Keratinocyte (primary cell): ENCODE measurements around the gene SNAPC4. TPM values are rescaled to one million over a fixed set of nuclear protein-coding genes. Genes with fewer than 3 reads are reported as not detected.
"Not testable (repeated sequence)": the region's sequence is repeated elsewhere in the genome, so short reads cannot be mapped to it uniquely, and the experiment has no call there.

Experiments used
- DNase-seq: peaks from one replicate; pipeline ENCODE4 v3.0.0-alpha.2; 2011; ENCODE audit warnings: low read depth, missing footprints, low spot score
- FAIRE-seq: peaks from 2 replicates; lab custom pipeline; 2011; peaks lifted over from hg19 to GRCh38; lab: Jason Lieb, UNC
- H2AFZ ChIP-seq: 2 replicates; pipeline ENCODE4 v1.6.0; 2012; ENCODE audit warnings: low read length, control low read depth, inconsistent platforms; ENCODE audit not compliant: control insufficient read depth
- H3K27ac ChIP-seq: 2 replicates; pipeline ENCODE4 v1.5.1; 2011; ENCODE audit warnings: low read length; ENCODE audit not compliant: control insufficient read depth, insufficient read depth
- H3K27me3 ChIP-seq: 3 replicates; pipeline ENCODE4 v1.6.0; 2011; ENCODE audit warnings: low read length; ENCODE audit not compliant: control insufficient read depth, insufficient read depth; ENCODE audit errors: extremely low read depth
- H3K36me3 ChIP-seq, 2 experiments: 2 replicates in 1 of 2; 3 replicates in 1 of 2; pipeline ENCODE4 v1.5.1; 2011; ENCODE audit warnings: low read length in 2 of 2, mild to moderate bottlenecking in 1 of 2; ENCODE audit not compliant: control insufficient read depth in 2 of 2, insufficient read depth in 2 of 2; ENCODE audit errors: extremely low read depth in 1 of 2
- H3K4me1 ChIP-seq: 3 replicates; pipeline ENCODE4 v1.5.1; 2011; ENCODE audit warnings: low read length; ENCODE audit not compliant: control insufficient read depth, insufficient read depth; ENCODE audit errors: extremely low read depth
- H3K4me2 ChIP-seq: 3 replicates; pipeline ENCODE4 v1.6.0; 2011; ENCODE audit warnings: low read depth, low read length; ENCODE audit not compliant: control insufficient read depth, insufficient read depth; ENCODE audit errors: extremely low read depth
- H3K4me3 ChIP-seq, 3 experiments: fragments of 200-600 bp in 1 of 3; sonication (generic) in 1 of 3; 2 replicates in 2 of 3; 3 replicates in 1 of 3; pipeline ENCODE4 v1.5.1; 2011 to 2016; ENCODE audit warnings: low read length in 3 of 3, mild to moderate bottlenecking in 3 of 3, control low read depth in 2 of 3, inconsistent platforms in 1 of 3, low read depth in 1 of 3, mixed read lengths in 1 of 3, mixed run types in 1 of 3, moderate library complexity in 1 of 3; ENCODE audit not compliant: control insufficient read depth in 2 of 3, insufficient read depth in 2 of 3; ENCODE audit errors: extremely low read depth in 1 of 3
- H3K79me2 ChIP-seq: 2 replicates; pipeline ENCODE4 v1.6.0; 2012; ENCODE audit warnings: low read length; ENCODE audit not compliant: control insufficient read depth, insufficient read depth
- H3K9ac ChIP-seq: 3 replicates; pipeline ENCODE4 v1.6.0; 2011; ENCODE audit warnings: low read length; ENCODE audit not compliant: control insufficient read depth, insufficient read depth; ENCODE audit errors: extremely low read depth
- H3K9me1 ChIP-seq: 3 replicates; pipeline ENCODE4 v1.6.0; 2011; ENCODE audit warnings: low read length; ENCODE audit not compliant: control insufficient read depth, insufficient read depth; ENCODE audit errors: extremely low read depth
- H3K9me3 ChIP-seq: 2 replicates; pipeline ENCODE4 v1.5.1; 2012; ENCODE audit warnings: low read depth, low read length; ENCODE audit not compliant: control insufficient read depth
- H4K20me1 ChIP-seq: 3 replicates; pipeline ENCODE4 v1.6.0; 2011; ENCODE audit warnings: low read length; ENCODE audit not compliant: control insufficient read depth, insufficient read depth; ENCODE audit errors: extremely low read depth
- EZH2 ChIP-seq: IDR thresholded peaks from one replicate; pipeline ENCODE4 v1.6.1; 2012; ENCODE audit warnings: inconsistent platforms, mild to moderate bottlenecking, low read length, moderate library complexity
- dilution Hi-C: fragments of 300-500 bp; cut with MboI; formaldehyde crosslinking; loops from one replicate; pipeline ENCODE4 v1.7.0; 2020; ENCODE audit warnings: low sequenced_read_pairs; ENCODE audit not compliant: extremely low pct_ligation_motif_present
- polyA plus RNA-seq, 5 experiments: library from polyadenylated mRNA; depleted of rRNA in 3 of 5; stranded (reverse) in 3 of 5; stranded (forward) in 1 of 5; unstranded in 1 of 5; fragments of >200 nt; gene quantifications; 1 replicate in 1 of 5; 2 replicates in 3 of 5; 3 replicates in 1 of 5; pipeline versions ENCODE4 v1.2.1 to v1.2.3, GENCODE V29; 2011 to 2012; ENCODE audit warnings: missing spikeins in 2 of 5, low read depth in 1 of 5, low replicate concordance in 1 of 5
- TF ChIP-seq, protein P1 (sequence below), 3 experiments: IDR thresholded peaks in 1 of 3; conservative IDR thresholded peaks in 1 of 3; optimal IDR thresholded peaks in 1 of 3; 2 replicates in 2 of 3; 3 replicates in 1 of 3; pipeline versions ENCODE3 to v1.5.1; 2011; ENCODE audit warnings: low read length in 3 of 3, mild to moderate bottlenecking in 3 of 3, moderate library complexity in 2 of 3, control low read depth in 1 of 3, inconsistent platforms in 1 of 3; ENCODE audit not compliant: insufficient read depth in 2 of 3; ENCODE audit errors: extremely low read depth in 1 of 3

Gene SNAPC4
- polyA plus RNA-seq, 1 donor (not counting 4 experiments of a cell fraction or from before 2014, with no cell fraction given) = 3.6 TPM

DNA sequence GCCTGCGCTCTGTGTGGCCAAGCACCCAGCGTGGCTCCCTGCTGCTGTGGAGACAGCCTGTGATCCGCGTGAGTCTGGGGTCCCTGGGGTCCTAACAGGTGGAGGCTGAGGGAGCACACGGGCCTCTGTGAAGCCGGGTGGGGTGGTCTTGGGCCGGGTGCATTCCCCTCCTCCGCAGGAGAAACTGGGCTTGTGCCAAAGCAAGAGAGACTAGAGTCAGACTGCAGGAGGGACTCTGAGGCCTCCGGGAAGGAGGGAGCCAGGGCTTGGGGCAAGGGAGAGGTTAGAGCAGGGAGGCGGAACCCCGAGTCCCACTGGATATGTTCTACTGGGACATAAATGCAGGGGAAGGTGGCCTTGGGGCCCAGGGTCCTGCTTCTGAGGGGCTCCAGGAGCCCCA lies 46.9 kb downstream of the SNAPC4 start:
- no peak overlapping the region for H3K27ac ChIP-seq
- H3K4me1 ChIP-seq = peaks cover 3% of the 10 kb centered on the region
- H3K9me1 ChIP-seq = no peaks in the 10 kb centered on the region
- no peaks in the 10 kb centered on the region for H3K36me3 ChIP-seq
- no peaks in the 10 kb centered on the region for H3K79me2 ChIP-seq
- H2AFZ ChIP-seq = no peak overlapping the region
- no peak for FAIRE-seq
- TF ChIP-seq, protein P1, sequence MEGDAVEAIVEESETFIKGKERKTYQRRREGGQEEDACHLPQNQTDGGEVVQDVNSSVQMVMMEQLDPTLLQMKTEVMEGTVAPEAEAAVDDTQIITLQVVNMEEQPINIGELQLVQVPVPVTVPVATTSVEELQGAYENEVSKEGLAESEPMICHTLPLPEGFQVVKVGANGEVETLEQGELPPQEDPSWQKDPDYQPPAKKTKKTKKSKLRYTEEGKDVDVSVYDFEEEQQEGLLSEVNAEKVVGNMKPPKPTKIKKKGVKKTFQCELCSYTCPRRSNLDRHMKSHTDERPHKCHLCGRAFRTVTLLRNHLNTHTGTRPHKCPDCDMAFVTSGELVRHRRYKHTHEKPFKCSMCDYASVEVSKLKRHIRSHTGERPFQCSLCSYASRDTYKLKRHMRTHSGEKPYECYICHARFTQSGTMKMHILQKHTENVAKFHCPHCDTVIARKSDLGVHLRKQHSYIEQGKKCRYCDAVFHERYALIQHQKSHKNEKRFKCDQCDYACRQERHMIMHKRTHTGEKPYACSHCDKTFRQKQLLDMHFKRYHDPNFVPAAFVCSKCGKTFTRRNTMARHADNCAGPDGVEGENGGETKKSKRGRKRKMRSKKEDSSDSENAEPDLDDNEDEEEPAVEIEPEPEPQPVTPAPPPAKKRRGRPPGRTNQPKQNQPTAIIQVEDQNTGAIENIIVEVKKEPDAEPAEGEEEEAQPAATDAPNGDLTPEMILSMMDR (optimal IDR thresholded peaks at IDR 0.05 in 1 of 3, IDR thresholded peaks at IDR 0.05 in 1 of 3, conservative IDR thresholded peaks at IDR 0.05 in 1 of 3; ENCODE audit: extremely low read depth in 1 of 3, insufficient read depth in 2 of 3, low read length in 3 of 3) = no peak
- TF ChIP-seq EZH2 = no peak
- no peaks in the 10 kb centered on the region for H3K27me3 ChIP-seq
- no peaks in the 10 kb centered on the region for H3K9me3 ChIP-seq
- no peak overlapping the region for H3K4me2 ChIP-seq
- H4K20me1 ChIP-seq = no peaks in the 10 kb centered on the region
- no peak overlapping the region for H3K4me3 ChIP-seq
- H3K9ac ChIP-seq = no peak overlapping the region
- dilution Hi-C loops = no loop called here
- no peak for DNase-seq

DNA sequence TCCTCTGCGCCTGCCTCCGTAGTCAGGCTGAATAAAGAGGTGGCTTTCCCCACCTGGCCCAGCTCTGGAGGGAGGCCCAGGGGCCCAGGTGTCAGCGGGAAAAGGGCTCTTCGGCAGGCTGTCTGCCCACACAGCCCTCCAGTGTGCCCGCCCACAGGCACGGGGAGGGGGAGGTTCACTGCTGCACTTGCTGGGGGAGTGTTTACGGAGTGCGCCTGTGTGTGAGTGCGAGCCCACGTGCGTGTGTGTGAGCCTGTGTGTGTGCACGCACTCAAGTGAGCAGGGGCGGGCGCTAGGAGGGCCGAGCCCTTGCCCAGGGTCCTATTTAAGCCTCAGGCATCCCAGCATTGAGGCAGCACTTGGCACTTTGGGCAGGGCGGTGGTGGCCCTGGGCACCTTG lies 47.3 kb downstream of the SNAPC4 start:
- dilution Hi-C loops = no loop called here
- H3K4me2 ChIP-seq = no peak overlapping the region
- FAIRE-seq (no peak), DNase-seq (no peak)
- no peaks in the 10 kb centered on the region for H3K36me3 ChIP-seq
- H3K79me2 ChIP-seq = no peaks in the 10 kb centered on the region
- no peak overlapping the region for H3K27ac ChIP-seq
- H3K9ac ChIP-seq = no peak overlapping the region
- no peak overlapping the region for H2AFZ ChIP-seq
- peaks cover 5% of the 10 kb centered on the region for H3K4me1 ChIP-seq
- H3K9me1 ChIP-seq = no peaks in the 10 kb centered on the region
- no peaks in the 10 kb centered on the region for H4K20me1 ChIP-seq
- H3K4me3 ChIP-seq = no peak overlapping the region
- no peaks in the 10 kb centered on the region for H3K9me3 ChIP-seq
- TF ChIP-seq EZH2 = no peak
- TF ChIP-seq, protein P1 (optimal IDR thresholded peaks at IDR 0.05 in 1 of 3, IDR thresholded peaks at IDR 0.05 in 1 of 3, conservative IDR thresholded peaks at IDR 0.05 in 1 of 3; ENCODE audit: extremely low read depth in 1 of 3, insufficient read depth in 2 of 3, low read length in 3 of 3) = no peak
- no peaks in the 10 kb centered on the region for H3K27me3 ChIP-seq

DNA sequence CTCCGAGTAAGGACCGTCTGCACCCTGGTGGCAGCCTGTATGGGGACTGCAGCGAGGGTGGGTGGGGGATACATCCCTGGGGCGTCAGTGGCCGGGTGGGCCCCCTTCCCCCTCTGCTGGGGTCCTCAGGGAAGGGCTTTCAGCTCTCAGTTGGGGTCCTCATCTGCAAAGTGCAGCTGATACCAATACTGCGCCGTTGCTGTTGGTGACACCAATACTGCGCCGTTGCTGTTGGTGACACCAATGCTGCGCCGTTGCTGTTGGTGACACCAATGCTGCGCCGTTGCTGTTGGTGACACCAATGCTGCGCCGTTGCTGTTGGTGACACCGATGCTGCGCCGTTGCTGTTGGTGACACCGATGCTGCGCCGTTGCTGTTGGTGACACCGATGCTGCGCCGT lies 48.1 kb downstream of the SNAPC4 start:
- H3K4me1 ChIP-seq, DNase-seq, H3K4me2 ChIP-seq, H3K9me1 ChIP-seq, H3K4me3 ChIP-seq, H3K36me3 ChIP-seq, FAIRE-seq, H2AFZ ChIP-seq, H3K27ac ChIP-seq, H3K79me2 ChIP-seq, H3K27me3 ChIP-seq, H4K20me1 ChIP-seq, H3K9me3 ChIP-seq, dilution Hi-C loops, H3K9ac ChIP-seq: not testable (repeated sequence)
